Brain microvascular endothelial cell (primary cell): Measurements from ENCODE around the gene YWHAQ.

Experiments used
- DNase-seq: peaks from one replicate; pipeline ENCODE4 v3.0.0-alpha.2; 2020
- H3K27ac ChIP-seq: fragments of 250-450 bp; sonication (Bioruptor Pico); 2 replicates; pipeline ENCODE4 v1.5.1; 2020; ENCODE audit warnings: mild to moderate bottlenecking, moderate library complexity
- H3K27me3 ChIP-seq: fragments of 250-450 bp; sonication (Bioruptor Pico); replicated peaks from 2 replicates; pipeline ENCODE4 v1.5.1; 2020; ENCODE audit warnings: mild to moderate bottlenecking
- H3K36me3 ChIP-seq: fragments of 250-450 bp; sonication (Bioruptor Pico); replicated peaks from 2 replicates; pipeline ENCODE4 v1.5.1; 2020; ENCODE audit warnings: mild to moderate bottlenecking
- H3K4me3 ChIP-seq: 2 replicates; pipeline ENCODE4 v1.5.1; 2011; ENCODE audit warnings: low read depth, mild to moderate bottlenecking, control low read depth, low read length, moderate library complexity
- CTCF ChIP-seq: IDR thresholded peaks from 2 replicates; pipeline ENCODE4 v1.5.1; 2011; ENCODE audit warnings: low read depth, mild to moderate bottlenecking, moderate library complexity, low read length, control low read depth, inconsistent platforms; ENCODE audit errors: missing control alignments
- in situ Hi-C: cut with HindIII; loops from 2 replicates; pipeline ENCODE4 v1.10.0; 2017; ENCODE audit warnings: low sequenced_read_pairs, low pct_ligation_motif_present

Gene YWHAQ

GRCh38 chr2:9630736-9631552, at the start of gene YWHAQ:
YWHAQ (minus strand) TSS chr2:9630997; CDS start chr2:9630452, 545 bp downstream.
- no peak for TF ChIP-seq CTCF
- Histone ChIP-seq H3K36me3 (peaks cover 5% of the 10 kb centered on the region), H3K27me3 (no peaks in the 10 kb centered on the region), H3K27ac (peak within 1 kb of the TSS; percentile 91), H3K4me3 (peak within 1 kb of the TSS; percentile 98)
- peak; percentile 99 for DNase-seq
- in situ Hi-C loops: no loop called here

DNA sequence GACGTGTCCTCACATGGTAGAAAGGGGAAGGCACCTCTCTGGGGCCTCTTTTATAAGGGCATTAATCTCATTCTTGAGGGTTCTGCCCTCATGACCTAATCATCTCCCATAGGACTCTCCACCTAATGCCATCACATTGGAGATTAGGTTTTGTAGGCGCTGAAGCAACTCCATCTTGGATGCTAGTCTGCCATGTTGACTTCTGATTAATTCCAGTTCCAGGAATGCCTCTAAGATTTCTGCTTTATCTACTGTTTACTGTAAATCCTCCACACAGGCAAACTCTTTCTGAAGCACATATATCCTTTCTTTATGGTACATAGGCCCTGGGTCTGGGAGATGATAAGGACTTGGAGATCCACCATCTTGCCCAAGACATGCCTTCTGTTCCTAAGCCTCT, 49.3 kb upstream of the YWHAQ start:
- in situ Hi-C loops: no loop called here
- no peak for DNase-seq
- Histone ChIP-seq H3K4me3 (no peak overlapping the region), H3K27ac (no peak overlapping the region), H3K27me3 (no peaks in the 10 kb centered on the region), H3K36me3 (no peaks in the 10 kb centered on the region)
- TF ChIP-seq CTCF: no peak

DNA sequence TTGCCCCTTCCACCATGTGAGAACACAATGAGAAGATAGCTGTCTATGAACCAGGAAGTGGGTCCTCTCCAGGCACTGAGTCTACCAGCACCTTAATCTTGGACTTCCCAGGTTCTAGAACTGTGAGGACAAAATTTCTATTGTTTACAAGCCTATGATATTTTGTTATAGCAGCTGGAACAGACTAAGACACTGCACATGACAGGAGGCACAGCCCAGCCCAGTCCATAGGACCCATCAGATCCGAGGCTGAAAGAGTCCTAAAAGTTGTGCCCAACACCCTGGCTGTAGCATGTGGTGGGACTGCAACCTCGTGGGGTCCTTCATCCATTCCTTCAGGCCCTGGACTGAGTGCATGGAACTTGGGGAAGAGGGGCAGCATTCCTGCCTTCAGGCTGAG, 48.4 kb upstream of the YWHAQ start:
- no peaks in the 10 kb centered on the region for H3K36me3 ChIP-seq
- H3K4me3 ChIP-seq: no peak overlapping the region
- H3K27me3 ChIP-seq: no peaks in the 10 kb centered on the region
- TF ChIP-seq CTCF: no peak
- H3K27ac ChIP-seq: no peak overlapping the region
- in situ Hi-C loops: no loop called here
- no peak for DNase-seq

- Histone ChIP-seq H3K27me3 (no peaks in the 10 kb centered on the region), H3K36me3 (no peaks in the 10 kb centered on the region), H3K4me3 (no peak overlapping the region), H3K27ac (no peak overlapping the region)
- TF ChIP-seq CTCF: no peak
- in situ Hi-C loops: no loop called here
- no peak for DNase-seq
These were observed 47.7 kb upstream of the YWHAQ start for GRCh38 chr2:9678544-9678943.

- peak; percentile 85 for DNase-seq
- in situ Hi-C loops: no loop called here
- H3K4me3 ChIP-seq: peak overlapping the region; percentile 44
- H3K27me3 ChIP-seq: no peaks in the 10 kb centered on the region
- H3K27ac ChIP-seq: peak overlapping the region; percentile 73
- TF ChIP-seq CTCF: no peak
- H3K36me3 ChIP-seq: no peaks in the 10 kb centered on the region
These were observed 44.9 kb upstream of the YWHAQ start for GRCh38 chr2:9675415-9676351.
